GM18867 (cell line): Measurements from ENCODE around the gene FKBP5.
"Not testable (repeated sequence)": the region's sequence is repeated elsewhere in the genome, so short reads cannot be mapped to it uniquely, and the experiment has no call there.

Source experiments
- ATAC-seq: cut with Tn5 transposase; IDR thresholded peaks from one replicate; pipeline ENCODE4 v1.9.1; 2021; ENCODE audit warnings: mild to moderate bottlenecking, moderate library complexity; ENCODE audit not compliant: unreplicated experiment

Gene FKBP5

GRCh38 chr6:35724059-35724458 lies 35.3 kb upstream of the FKBP5 start:
- no peak for ATAC-seq

GRCh38 chr6:35723587-35723986 lies 34.9 kb upstream of the FKBP5 start:
- no peak for ATAC-seq

DNA sequence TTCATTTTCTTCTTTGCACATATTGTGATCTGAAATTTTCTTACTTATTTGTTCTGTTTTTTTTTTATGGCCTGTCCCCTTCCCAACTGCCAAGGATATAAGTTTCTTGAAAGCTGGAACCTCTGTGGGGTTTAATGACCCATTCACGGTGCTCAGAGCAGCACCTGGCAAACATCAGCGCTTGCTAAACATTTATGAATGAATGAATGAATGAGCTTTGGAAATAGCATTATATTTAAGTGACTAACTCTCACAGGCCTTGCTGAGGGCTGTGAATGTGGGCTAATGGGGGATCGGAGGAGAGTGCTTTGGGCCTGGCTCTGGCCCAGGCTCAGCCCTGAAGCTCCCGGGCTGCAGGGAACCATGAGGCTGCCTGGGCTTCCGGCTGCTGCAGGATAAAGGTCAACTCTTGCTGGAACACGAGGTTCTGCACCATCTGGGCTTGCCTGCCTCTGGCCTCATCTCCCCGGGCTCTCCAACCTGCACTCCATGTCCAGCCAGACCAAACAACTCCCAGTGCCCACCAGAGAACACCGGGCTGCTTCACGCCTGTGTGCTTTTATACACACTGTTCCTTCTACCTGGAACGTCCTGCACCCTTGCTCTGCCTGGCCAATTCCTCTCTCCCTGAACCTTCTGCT lies 33.5 kb upstream of the FKBP5 start:
- no peak for ATAC-seq

GRCh38 chr6:35719830-35720733 lies 31.4 kb upstream of the FKBP5 start:
- no peak for ATAC-seq

- ATAC-seq = no peak
Measured at GRCh38 chr6:35719404-35719829, 30.7 kb upstream of the FKBP5 start.

DNA sequence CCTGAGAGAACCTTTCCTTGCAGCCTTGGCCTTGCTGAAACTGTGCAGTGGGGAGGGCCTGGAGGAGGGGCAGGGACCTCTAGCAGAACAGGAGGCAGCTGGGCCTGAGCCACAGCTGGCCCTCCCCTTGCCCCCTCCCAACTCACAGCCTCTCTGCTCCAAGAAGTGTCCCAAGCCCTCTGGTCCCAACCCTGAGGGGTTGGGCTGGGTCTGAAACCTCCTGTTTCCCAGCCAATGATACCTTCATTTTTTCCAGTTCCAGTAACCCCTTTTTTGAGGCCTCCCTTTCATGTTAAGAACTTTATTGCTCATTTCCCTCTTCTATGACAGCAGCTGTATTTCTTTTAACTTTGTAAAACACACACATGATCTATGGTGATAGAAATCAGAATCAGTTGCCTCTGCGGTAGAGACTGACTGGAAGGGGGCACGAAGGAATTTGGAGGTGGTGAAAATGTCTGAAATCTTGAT lies 30.2 kb upstream of the FKBP5 start:
- no peak for ATAC-seq

- ATAC-seq = no peak
Measured at GRCh38 chr6:35718375-35718736, 29.6 kb upstream of the FKBP5 start.

DNA sequence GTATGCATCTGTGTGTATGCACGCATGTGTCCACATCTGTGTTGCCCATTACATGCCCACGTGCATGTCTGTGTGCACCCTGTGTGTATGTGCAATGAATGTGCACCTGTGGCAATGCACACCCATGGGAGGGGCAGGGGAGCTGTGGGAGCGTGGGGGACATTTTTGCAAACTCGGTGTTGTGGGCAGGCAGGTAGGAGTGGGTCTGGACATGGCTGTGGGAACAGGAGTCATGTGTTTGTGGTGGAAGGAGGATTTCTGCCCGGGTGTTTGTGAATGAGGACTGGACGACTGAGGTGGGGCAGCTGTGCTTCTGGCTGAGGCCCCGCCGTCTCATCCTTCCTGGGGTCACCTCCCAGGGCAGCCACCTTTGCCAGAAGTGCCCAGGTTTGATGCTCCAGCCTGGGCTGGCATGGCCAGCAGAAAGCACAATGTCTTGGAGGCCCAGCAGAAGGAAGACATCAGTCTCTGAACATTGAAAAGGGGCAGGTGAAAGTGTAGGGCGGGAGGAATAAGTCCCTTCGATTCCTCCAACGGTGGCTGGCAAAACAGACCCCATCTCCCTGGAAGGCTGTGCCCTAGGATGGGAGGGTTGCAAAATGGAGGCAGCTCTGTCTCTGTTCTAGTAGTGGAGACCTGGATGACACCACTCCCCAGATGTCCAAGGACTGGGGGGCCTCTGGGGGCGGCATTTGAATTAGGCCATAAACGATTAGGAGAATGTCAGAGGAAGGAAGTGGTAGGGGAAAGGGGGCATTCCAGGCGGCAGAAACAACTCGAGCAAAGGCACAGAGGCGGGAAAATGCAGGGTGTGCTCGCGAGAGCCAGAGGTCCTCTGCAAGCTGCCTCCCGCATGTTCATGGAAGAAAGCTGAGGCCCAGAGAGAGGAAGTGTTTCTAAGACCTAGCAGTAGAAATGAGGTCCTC lies 29.0 kb upstream of the FKBP5 start:
- ATAC-seq = no peak

DNA sequence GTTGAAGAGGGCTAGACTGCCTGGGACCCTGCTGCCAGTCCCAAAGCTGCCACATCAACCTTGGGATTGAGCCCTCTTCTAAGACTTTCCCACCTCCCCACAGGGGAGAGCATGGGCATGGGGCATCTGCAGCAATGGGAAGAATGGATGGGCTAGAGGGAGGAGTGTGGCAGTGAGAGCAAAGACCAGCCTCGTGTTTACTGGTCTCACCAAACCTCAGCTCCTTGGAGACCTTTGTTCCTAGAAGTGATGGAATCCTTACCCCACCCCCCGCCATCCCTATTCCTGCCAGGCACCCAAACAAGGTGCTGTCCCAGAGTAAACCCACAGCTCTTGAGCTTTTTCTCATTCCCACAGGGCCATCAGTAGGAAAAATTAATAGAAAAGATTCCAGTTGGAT lies 28.1 kb upstream of the FKBP5 start:
- ATAC-seq = no peak

GRCh38 chr6:35713006-35713767 lies 24.5 kb upstream of the FKBP5 start:
- no peak for ATAC-seq

DNA sequence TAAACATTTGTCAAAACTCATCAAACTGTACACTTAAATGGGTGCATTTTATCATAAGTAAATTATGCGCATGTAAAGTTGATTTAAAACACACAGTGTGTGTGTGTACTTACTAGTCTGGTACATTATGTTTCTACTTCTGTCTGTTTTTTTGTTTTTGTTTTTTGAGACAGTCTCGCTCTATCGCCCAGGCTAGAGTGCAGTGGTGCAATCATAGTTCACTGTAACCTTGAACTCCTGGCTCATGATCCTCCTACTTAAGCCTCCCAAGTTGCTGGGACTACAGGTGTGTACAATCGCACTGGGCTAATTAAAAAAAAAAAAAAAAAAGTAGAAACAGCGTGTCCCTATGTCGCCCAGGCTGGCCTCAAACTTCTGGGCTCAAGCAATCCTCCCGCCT lies 23.0 kb upstream of the FKBP5 start:
- no peak for ATAC-seq

GRCh38 chr6:35710241-35710847 lies 21.6 kb upstream of the FKBP5 start:
- no peak for ATAC-seq

GRCh38 chr6:35708585-35708984 lies 19.9 kb upstream of the FKBP5 start:
- no peak for ATAC-seq

GRCh38 chr6:35707714-35708407 lies 19.1 kb upstream of the FKBP5 start:
- ATAC-seq = no peak

- no peak for ATAC-seq
Measured at GRCh38 chr6:35706468-35706867, 17.8 kb upstream of the FKBP5 start.

GRCh38 chr6:35703554-35703953 lies 14.8 kb upstream of the FKBP5 start:
- ATAC-seq = no peak

DNA sequence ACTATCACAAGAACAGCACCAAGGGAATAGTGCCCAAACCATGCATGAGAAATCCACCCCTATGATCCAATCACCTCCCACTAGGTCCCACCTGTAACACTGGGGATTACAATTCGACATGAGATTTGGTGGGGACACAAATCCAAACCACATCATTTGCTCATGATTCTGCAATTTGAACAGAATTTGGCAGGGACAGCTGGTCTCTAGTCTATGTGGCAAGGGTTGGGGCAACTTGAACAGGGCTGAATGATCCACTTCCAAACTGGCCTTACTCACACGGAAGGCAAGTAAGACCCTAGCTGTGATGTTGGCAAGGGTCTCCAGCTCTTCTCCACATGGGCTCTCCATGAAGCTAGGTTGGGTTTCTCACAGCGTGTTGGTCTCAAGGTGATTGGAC lies 10.1 kb upstream of the FKBP5 start:
- no peak for ATAC-seq

- not testable (repeated sequence) for ATAC-seq
Measured at GRCh38 chr6:35698430-35698829, 9.7 kb upstream of the FKBP5 start.

DNA sequence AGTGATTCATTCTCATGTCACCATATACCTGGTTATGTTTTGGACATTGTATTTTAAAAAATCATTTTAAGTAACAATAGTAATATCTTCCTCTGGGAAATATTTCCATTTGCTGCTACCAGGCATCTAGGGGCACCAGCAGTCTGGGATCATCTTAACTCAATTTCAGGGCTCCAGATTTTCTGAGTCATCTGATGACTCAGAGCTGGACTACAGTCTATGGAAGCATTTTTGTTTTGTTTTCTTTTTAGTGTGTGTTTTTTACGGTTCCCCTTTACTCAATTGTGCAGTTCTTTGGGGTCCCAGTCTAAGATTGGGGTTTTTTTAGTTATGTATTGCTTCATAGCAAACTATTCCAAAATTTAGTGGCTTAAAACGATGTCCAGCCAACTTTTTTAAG lies 5.7 kb upstream of the FKBP5 start:
- no peak for ATAC-seq
